ENCODE data around the gene PARD3. TPM values are rescaled to one million over a fixed set of nuclear protein-coding genes. Genes with fewer than 3 reads are reported as not detected.

PARD3 gene
- total and polyA plus RNA-seq, 2 donors (not counting 3 experiments of a cell fraction or from before 2014, with no cell fraction given), result 7.3 to 24.1 TPM

DNA sequence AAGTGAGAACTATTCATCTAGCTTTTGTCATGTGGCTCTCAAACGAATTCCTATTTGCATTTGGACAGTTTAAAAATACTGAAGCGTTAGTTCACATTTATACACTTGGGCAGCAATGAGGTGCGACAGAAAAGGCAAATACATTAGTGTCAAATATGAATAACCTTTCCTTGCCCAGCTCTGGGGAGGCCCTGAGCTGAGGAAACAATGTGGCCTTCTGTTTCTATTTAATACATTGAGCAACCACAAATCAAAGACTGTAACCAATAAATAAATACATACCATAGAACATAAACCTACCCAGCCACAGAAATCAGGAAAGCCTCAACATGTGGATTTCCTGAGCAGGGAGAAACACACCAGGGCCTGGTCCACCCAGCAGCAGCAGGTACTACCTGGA lies 585.2 kb downstream of the PARD3 start:
- Histone ChIP-seq H3K9ac (replicated peaks; ENCODE audit: extremely low read depth, insufficient read depth, low read length) (no peak overlapping the region), H4K20me1 (replicated peaks; ENCODE audit: control insufficient read depth, extremely low read depth, insufficient read depth, low read length) (no peaks in the 10 kb centered on the region), H3K4me2 (ENCODE audit: insufficient read depth, low read length) (no peak overlapping the region), H3K27ac (ENCODE audit: insufficient read depth, low read depth, low read length) (no peak overlapping the region), H3K4me1 (ENCODE audit: control insufficient read depth, extremely low read depth, insufficient read depth, low read length) (no peaks in the 10 kb centered on the region), H3K9me3 (replicated peaks; ENCODE audit: control insufficient read depth, insufficient read depth, low read length) (no peaks in the 10 kb centered on the region), H3K9me1 (replicated peaks; ENCODE audit: control insufficient read depth, extremely low read depth, insufficient read depth, low read length) (no peaks in the 10 kb centered on the region), H3K27me3 (ENCODE audit: control insufficient read depth in 2 of 2, insufficient read depth in 2 of 2, low read length in 2 of 2) (no peaks in the 10 kb centered on the region), H3K4me3 (replicated peaks in 1 of 3; ENCODE audit: insufficient read depth in 1 of 3, low read depth in 1 of 3, low read length in 3 of 3) (no peak overlapping the region), H3K36me3 (ENCODE audit: control insufficient read depth in 2 of 2, extremely low read depth in 1 of 2, insufficient read depth in 2 of 2, low read length in 2 of 2) (no peaks in the 10 kb centered on the region), H3K79me2 (ENCODE audit: control insufficient read depth, insufficient read depth, low read length) (no peaks in the 10 kb centered on the region), H2AFZ (ENCODE audit: low read depth, low read length) (no peak overlapping the region)
- DNase-seq (ENCODE audit: low read depth, low spot score) (no peak), FAIRE-seq (no peak)
- intact Hi-C loops (cut with micrococcal nuclease), result no loop called here
- dilution Hi-C loops (cut with MboI; ENCODE audit: extremely low pct_ligation_motif_present, low sequenced_read_pairs), result no loop called here
- no TSS peak for BruUV-seq (replicated peaks)
- ChIA-PET CTCF (no interaction called here), POLR2A (no interaction called here)
- TF ChIP-seq MYC (IDR thresholded peaks at IDR 0.05; ENCODE audit: low read depth, low read length), result no peak
- TF ChIP-seq, protein P1, sequence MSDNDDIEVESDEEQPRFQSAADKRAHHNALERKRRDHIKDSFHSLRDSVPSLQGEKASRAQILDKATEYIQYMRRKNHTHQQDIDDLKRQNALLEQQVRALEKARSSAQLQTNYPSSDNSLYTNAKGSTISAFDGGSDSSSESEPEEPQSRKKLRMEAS (IDR thresholded peaks at IDR 0.05; ENCODE audit: insufficient read depth, insufficient read length), result no peak
- no peak for TF ChIP-seq POLR2AphosphoS5 (IDR thresholded peaks at IDR 0.05; ENCODE audit: insufficient read depth, low read depth, low read length)
- TF ChIP-seq JUN (IDR thresholded peaks at IDR 0.05; ENCODE audit: borderline replicate concordance, insufficient read depth, insufficient read length, low read depth), result no peak
- TF ChIP-seq, protein P2, sequence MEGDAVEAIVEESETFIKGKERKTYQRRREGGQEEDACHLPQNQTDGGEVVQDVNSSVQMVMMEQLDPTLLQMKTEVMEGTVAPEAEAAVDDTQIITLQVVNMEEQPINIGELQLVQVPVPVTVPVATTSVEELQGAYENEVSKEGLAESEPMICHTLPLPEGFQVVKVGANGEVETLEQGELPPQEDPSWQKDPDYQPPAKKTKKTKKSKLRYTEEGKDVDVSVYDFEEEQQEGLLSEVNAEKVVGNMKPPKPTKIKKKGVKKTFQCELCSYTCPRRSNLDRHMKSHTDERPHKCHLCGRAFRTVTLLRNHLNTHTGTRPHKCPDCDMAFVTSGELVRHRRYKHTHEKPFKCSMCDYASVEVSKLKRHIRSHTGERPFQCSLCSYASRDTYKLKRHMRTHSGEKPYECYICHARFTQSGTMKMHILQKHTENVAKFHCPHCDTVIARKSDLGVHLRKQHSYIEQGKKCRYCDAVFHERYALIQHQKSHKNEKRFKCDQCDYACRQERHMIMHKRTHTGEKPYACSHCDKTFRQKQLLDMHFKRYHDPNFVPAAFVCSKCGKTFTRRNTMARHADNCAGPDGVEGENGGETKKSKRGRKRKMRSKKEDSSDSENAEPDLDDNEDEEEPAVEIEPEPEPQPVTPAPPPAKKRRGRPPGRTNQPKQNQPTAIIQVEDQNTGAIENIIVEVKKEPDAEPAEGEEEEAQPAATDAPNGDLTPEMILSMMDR (IDR thresholded peaks at IDR 0.05; ENCODE audit: extremely low read depth in 1 of 2, insufficient read depth in 1 of 2, low read depth in 1 of 2, low read length in 2 of 2), result no peak
- TF ChIP-seq FOS (IDR thresholded peaks at IDR 0.05; ENCODE audit: borderline replicate concordance, insufficient read depth, low read length), result no peak
- TF ChIP-seq EZH2 (IDR thresholded peaks at IDR 0.05; ENCODE audit: borderline replicate concordance, low read depth, low read length, severe bottlenecking), result no peak
- TF ChIP-seq POLR2A (IDR thresholded peaks at IDR 0.05; ENCODE audit: low read depth, low read length), result no peak
